B cell (primary cell): Measurements from ENCODE around the gene CPXM1. TPM values are rescaled to one million over a fixed set of nuclear protein-coding genes. Genes with fewer than 3 reads are reported as not detected.

Experiments used
- ATAC-seq: fragments of 200-7000 bp; cut with Tn5 transposase; one replicate; pipeline ENCODE4 v1.10.0; 2021; ENCODE audit warnings: low read depth, mild to moderate bottlenecking, moderate number of reproducible peaks, moderate library complexity
- CTCF ChIA-PET: fragments of 350-600 bp; sonication (Branson Sonifier 250); formaldehyde crosslinking; loops from one replicate; lab custom pipeline; 2021; ENCODE audit warnings: antibody characterized with exemption, inconsistent platforms; lab: Charles Lee
- POLR2A ChIA-PET: fragments of 350-600 bp; sonication (Branson Sonifier 250); formaldehyde crosslinking; loops from one replicate; lab custom pipeline; 2021; ENCODE audit warnings: antibody characterized with exemption; lab: Charles Lee
- DNase-seq: peaks from one replicate; pipeline ENCODE4 v3.0.0; 2013
- H2AFZ ChIP-seq: 2 replicates; pipeline ENCODE4 v1.6.1; 2012; ENCODE audit warnings: mild to moderate bottlenecking, low read depth, low read length; ENCODE audit not compliant: insufficient read depth, poor library complexity, severe bottlenecking
- H3K27ac ChIP-seq, 2 donors: 1 replicate in 1 of 2; 2 replicates in 1 of 2; pipeline ENCODE4 v1.5.1; 2012 to 2013; ENCODE audit warnings: low read length in 2 of 2, mild to moderate bottlenecking in 2 of 2, moderate library complexity in 1 of 2
- H3K27me3 ChIP-seq, 4 experiments: fragments of 200-600 bp in 1 of 4; sonication (generic) in 1 of 4; replicated peaks in 1 of 4; 1 replicate in 2 of 4; 2 replicates in 2 of 4; pipeline versions ENCODE4 v1.6.1 to v1.7.0; 2013 to 2016; ENCODE audit warnings: low read length in 3 of 4, mild to moderate bottlenecking in 2 of 4, mixed read lengths in 1 of 4, moderate library complexity in 1 of 4; ENCODE audit not compliant: insufficient read depth in 4 of 4, control insufficient read depth in 3 of 4; ENCODE audit errors: control extremely low read depth in 1 of 4
- H3K36me3 ChIP-seq, 2 experiments: replicated peaks in 1 of 2; 1 replicate in 1 of 2; 2 replicates in 1 of 2; pipeline versions ENCODE4 v1.6.1 to v1.7.1; 2013; ENCODE audit warnings: low read length in 1 of 2; ENCODE audit not compliant: insufficient read depth in 2 of 2, control insufficient read depth in 1 of 2; ENCODE audit errors: control extremely low read depth in 1 of 2, extremely low read depth in 1 of 2
- H3K4me1 ChIP-seq, 2 donors: fragments of 200-600 bp in 1 of 2; sonication (generic) in 1 of 2; 1 replicate in 1 of 2; 2 replicates in 1 of 2; pipeline versions ENCODE4 v1.5.1 to v1.6.1; 2013 to 2017; ENCODE audit warnings: low read length in 2 of 2; ENCODE audit not compliant: control insufficient read depth in 2 of 2, insufficient read depth in 2 of 2
- H3K4me2 ChIP-seq: replicated peaks from 2 replicates; pipeline ENCODE3; 2012; ENCODE audit warnings: mild to moderate bottlenecking, low read depth, low read length; ENCODE audit not compliant: poor library complexity, severe bottlenecking
- H3K4me3 ChIP-seq, 5 experiments: fragments of 200-600 bp in 1 of 5; sonication (generic) in 1 of 5; 1 replicate in 3 of 5; 2 replicates in 2 of 5; pipeline versions ENCODE4 v1.5.1 to v1.7.0; 2011 to 2016; ENCODE audit warnings: low read length in 4 of 5, mild to moderate bottlenecking in 4 of 5, low read depth in 2 of 5, control low read depth in 1 of 5, moderate library complexity in 1 of 5; ENCODE audit not compliant: insufficient read depth in 1 of 5; ENCODE audit errors: control extremely low read depth in 1 of 5, extremely low read depth in 1 of 5
- H3K79me2 ChIP-seq: fragments of 200-600 bp; sonication (generic); one replicate; pipeline ENCODE4 v1.6.0; 2016; ENCODE audit warnings: low read length; ENCODE audit not compliant: control insufficient read depth, insufficient read depth
- H3K9ac ChIP-seq: fragments of 200-600 bp; sonication (generic); 2 replicates; pipeline ENCODE4 v1.6.1; 2017; ENCODE audit warnings: mild to moderate bottlenecking, low read length, moderate library complexity
- H3K9me3 ChIP-seq, 3 donors: one replicate each; pipeline versions ENCODE4 v1.6.1 to v1.7.1; 2013; ENCODE audit warnings: low read length in 2 of 3; ENCODE audit not compliant: control insufficient read depth in 2 of 3, insufficient read depth in 1 of 3; ENCODE audit errors: control extremely low read depth in 1 of 3
- H4K20me1 ChIP-seq: 2 replicates; pipeline ENCODE4 v1.6.0; 2012; ENCODE audit warnings: mild to moderate bottlenecking, low read length; ENCODE audit not compliant: insufficient read depth, control insufficient read depth, poor library complexity, severe bottlenecking
- H3K27ac Mint-ChIP-seq: one replicate; pipeline ENCODE4 v1.8.0; 2021; ENCODE audit warnings: mixed read lengths
- H3K27me3 Mint-ChIP-seq: one replicate; pipeline ENCODE4 v1.8.0; 2021; ENCODE audit warnings: mixed read lengths
- H3K4me1 Mint-ChIP-seq: one replicate; pipeline ENCODE4 v1.8.0; 2021; ENCODE audit warnings: mixed read lengths
- H3K4me3 Mint-ChIP-seq: one replicate; pipeline ENCODE4 v1.8.0; 2021; ENCODE audit warnings: mixed read lengths
- H3K9me3 Mint-ChIP-seq: one replicate; pipeline ENCODE4 v1.8.0; 2022; ENCODE audit warnings: mixed read lengths; ENCODE audit not compliant: insufficient read depth
- EZH2 ChIP-seq: IDR thresholded peaks from 2 replicates; pipeline ENCODE4 v1.6.1; 2012; ENCODE audit warnings: borderline replicate concordance, low read depth, mild to moderate bottlenecking, moderate library complexity, low read length; ENCODE audit not compliant: insufficient read depth, poor library complexity, severe bottlenecking
- WGBS: methylation state at CpG from one replicate; pipeline ENCODE4 v1.1.5; 2013; ENCODE audit warnings: missing lambda C conversion rate; ENCODE audit not compliant: insufficient coverage; 5-methylcytosine and 5-hydroxymethylcytosine counted together
- intact Hi-C: fragments of 100-400 bp; cut with micrococcal nuclease; formaldehyde crosslinking; loops from one replicate; pipeline ENCODE4 v1.10.0; 2022
- polyA plus RNA-seq: library from polyadenylated mRNA; depleted of rRNA; stranded (reverse); fragments of >200 nt; gene quantifications from 2 replicates; pipeline ENCODE4 v1.2.3, GENCODE V29; 2012
- total RNA-seq, 2 donors: library from RNA; stranded (reverse); fragments of 120-200 nt in 1 of 2; gene quantifications; 1 replicate in 1 of 2; 2 replicates in 1 of 2; pipeline versions ENCODE4 v1.2.3 to v1.2.4, GENCODE V29; 2013 to 2022
- TF ChIP-seq, protein P1 (sequence below): fragments of 200-600 bp; IDR thresholded peaks from one replicate; pipeline ENCODE4 v1.8.0; 2022; ENCODE audit warnings: antibody characterized with exemption, mild to moderate bottlenecking

CPXM1 gene
- total and polyA plus RNA-seq, 2 donors (not counting 1 experiment from before 2014, with no cell fraction given): 0.21 to 1.9 TPM

DNA sequence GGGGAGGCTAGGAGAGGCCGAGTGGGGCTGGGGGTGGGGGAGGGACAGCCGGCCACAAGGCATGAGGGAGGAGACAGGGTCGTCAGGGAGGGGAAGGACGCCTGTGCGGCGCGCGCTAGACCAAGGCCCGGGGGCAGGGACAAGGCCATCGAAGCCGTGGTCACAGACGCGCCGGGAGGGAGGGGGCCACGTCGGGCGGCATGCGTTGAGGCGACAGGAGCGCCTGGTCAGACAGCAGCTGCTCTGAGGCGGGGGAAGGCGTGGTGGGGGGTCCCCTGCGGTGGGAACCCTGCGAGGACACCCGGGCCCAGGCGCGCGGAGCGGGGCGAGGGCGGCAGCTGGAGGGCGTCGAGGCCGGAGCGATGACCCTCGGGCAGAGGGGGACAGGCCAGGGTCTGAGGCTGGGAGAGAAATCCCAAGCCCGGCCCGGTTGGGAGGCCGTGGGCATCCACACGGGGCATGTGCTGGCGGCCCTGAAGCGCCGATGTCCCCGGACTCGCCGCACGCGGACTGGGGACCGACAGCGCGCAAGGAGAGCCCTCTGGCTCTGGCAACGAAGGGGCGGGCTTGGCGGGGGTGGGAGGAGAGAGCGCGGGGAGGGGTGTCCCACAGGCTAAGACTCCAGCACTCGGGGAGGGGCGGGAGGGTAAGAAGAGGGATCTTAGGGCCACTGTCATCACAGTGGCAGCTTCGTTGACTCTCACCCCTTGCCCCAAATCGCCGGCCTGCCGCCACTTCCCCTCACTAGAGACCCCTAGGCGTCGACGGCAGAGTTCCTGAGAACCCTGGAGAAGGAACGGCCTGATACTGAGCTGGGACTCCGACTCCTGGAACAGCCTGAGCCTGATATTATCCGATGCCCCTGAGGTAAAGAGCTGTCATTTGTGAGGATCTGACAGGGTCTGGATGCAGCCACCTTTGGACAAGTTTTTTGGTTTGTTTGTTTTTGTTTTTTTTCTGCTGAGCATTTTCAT is 20.8 kb upstream of the CPXM1 start:
- Histone ChIP-seq H3K4me2 (no peak overlapping the region), H3K9ac (no peak overlapping the region), H3K4me3 (no peak overlapping the region), H3K27me3 (peaks cover 0 to 44% (median 20%) of the 10 kb centered on the region in 4 experiments), H3K27ac (no peak overlapping the region), H3K36me3 (no peaks in the 10 kb centered on the region), H2AFZ (no peak overlapping the region), H3K9me3 (no peaks in the 10 kb centered on the region), H3K4me1 (peaks cover 0 to 3% of the 10 kb centered on the region in 2 donors), H4K20me1 (no peaks in the 10 kb centered on the region), H3K79me2 (no peaks in the 10 kb centered on the region)
- CTCF ChIA-PET: no interaction called here
- DNase-seq: no peak
- Mint-ChIP-seq H3K27me3 (peaks cover 42% of the 10 kb centered on the region), H3K9me3 (no peaks in the 10 kb centered on the region), H3K27ac (no peak overlapping the region), H3K4me1 (peaks cover 9% of the 10 kb centered on the region), H3K4me3 (no peak overlapping the region)
- POLR2A ChIA-PET: interaction anchor here (0.6 kb wide), 1 partner anchor 11 kb away, joined by 9 read pairs; no protein-coding TSS in a partner anchor
- no peak for ATAC-seq
- intact Hi-C loops: no loop called here
- TF ChIP-seq EZH2: no peak
- TF ChIP-seq, protein P1, sequence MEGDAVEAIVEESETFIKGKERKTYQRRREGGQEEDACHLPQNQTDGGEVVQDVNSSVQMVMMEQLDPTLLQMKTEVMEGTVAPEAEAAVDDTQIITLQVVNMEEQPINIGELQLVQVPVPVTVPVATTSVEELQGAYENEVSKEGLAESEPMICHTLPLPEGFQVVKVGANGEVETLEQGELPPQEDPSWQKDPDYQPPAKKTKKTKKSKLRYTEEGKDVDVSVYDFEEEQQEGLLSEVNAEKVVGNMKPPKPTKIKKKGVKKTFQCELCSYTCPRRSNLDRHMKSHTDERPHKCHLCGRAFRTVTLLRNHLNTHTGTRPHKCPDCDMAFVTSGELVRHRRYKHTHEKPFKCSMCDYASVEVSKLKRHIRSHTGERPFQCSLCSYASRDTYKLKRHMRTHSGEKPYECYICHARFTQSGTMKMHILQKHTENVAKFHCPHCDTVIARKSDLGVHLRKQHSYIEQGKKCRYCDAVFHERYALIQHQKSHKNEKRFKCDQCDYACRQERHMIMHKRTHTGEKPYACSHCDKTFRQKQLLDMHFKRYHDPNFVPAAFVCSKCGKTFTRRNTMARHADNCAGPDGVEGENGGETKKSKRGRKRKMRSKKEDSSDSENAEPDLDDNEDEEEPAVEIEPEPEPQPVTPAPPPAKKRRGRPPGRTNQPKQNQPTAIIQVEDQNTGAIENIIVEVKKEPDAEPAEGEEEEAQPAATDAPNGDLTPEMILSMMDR: no peak
- WGBS: 21% methylated on average over 59 of the region's 68 CpGs
